CD4-positive, alpha-beta T cell treated with Interleukin-21 for 1 hour (primary cell): ENCODE data around the gene TANGO2.
A peak's percentile ranks its signal among the peaks of the same experiment; 100 is the strongest.

Source experiments
- DNase-seq: peaks from one replicate; pipeline ENCODE4 v3.0.0-alpha.2; 2020

TANGO2 gene

DNA sequence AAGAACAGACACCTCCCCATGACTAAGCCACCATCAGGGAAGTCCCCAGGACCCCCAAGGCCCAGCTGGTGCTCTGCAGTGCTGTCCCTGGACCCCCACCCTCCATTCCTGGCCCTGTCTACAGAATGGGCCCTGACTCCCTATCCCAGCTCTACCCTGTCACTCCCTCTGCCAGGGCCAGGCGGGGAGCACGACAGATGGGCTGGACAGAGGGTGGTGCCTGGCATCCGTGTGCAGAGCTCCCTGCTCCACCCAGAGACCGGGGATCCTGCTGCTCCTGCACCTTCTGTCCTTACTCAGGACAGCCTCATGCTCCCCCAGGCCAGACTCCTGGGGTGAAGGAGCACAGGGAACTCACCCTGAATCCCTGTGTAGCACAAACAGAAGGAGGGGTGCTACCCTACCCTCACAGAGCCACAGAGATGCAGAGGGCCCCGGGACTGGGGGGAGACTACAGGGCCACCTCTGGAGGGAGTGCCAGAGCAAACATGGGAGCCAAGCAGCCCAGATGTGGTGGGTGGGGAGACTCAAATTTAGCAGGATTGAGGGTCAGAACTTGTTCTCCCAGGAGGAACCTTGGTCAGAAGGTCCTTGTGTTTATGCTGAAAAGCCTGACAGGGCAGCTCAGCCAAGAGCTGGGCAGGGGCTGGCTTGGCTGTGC, 6.3 kb upstream of the TANGO2 start:
- DNase-seq, result no peak

DNA sequence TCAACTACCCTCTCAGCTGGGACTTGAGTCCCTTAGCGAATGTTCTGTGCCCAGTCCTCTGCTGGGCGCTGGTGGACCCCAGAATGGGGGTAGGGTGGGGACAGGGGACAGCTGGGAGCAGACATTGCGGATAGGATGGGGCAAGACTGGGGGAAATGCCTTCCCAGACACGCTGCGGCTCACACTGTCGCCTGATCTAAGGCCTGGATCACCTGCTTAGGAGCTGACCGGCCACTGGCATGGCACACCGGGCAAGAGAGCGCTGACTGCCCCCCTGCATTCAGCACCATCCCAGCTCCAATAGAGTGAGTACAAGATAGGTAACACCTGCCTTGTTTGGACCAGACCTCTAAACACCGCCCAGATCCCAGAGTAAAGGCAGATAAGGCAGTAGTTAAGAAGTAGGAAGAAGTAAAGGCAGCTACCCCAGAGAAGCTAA, 5.7 kb upstream of the TANGO2 start:
- no peak for DNase-seq

DNA sequence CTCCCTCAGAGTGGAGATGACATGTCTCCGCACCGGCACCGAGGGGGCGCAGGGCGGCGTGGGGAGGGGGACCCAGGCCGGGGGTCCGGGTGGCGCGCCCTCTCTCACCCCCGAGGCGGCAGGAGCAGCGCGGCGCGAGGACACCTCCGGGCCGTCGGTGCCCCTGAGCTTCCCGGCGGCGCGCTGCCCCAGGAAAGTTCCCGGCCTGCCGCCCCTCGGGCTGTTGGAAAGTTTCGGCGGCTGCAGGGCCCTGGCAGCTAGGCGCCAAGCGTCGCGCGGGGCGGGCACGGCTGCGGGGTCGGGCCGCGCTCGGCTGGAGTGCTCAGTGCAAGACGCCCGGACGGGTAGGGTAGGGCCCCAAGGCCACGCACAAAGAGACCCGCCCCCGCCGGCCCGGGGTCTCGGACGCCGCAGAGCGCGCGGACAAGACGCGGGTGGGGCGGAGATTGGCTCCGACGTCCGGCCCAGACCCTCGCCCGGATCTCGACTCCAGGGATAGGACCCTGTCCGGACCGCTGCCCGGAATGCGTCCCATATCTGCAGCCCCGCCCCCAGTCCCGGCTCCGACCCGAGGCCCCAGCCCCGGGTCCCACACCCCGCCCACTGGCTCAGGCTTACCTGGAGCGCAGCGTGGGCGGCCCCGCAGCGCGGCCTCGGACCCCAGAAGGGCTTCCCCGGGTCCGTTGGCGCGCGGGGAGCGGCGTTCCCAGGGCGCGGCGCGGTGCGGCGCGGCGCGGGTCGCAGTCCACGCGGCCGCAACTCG, 4.8 kb upstream of the TANGO2 start:
- no peak for DNase-seq

DNA sequence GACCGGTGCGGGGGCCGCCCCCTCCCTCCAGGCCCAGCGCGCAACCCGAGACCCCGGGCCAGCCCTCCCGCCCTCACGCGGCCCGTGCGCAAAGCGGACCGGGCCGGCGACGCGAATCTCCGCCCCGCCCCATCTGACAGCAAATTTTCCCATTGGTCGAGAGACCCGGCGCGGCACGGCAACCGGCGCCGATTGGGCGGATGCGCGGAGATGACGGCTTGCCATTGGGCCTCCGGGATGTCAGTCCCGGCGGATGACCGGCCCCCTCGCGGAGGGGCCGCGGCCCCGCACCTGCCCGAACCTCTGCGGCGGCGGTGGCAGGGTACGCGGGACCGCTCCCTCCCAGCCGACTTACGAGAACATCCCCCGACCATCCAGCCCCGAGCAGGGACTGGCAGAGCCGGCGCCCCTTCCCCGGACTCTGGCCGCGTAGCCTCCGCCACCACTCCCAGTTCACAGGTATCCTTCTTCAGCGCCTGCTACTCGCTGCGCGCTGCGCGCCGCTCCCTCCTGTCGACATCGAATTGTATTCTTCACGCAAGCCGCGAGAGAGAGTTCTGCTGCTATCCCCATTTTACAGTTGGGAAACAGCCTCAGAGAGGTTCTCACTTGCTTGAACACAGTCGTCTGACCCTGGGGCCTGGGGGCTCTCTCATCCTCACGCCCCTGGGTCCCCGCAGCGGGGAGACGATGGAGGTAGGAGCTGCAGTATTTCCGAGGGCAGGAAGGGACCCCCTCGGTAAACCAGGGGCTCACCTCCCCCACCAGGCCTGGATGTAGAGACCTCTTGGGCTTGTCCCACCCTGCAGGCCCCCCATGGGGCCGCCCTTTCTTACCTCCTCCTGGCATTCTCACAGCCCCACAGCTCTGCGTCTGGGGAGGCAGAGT, 3.9 kb upstream of the TANGO2 start, which contains the start of gene ARVCF:
ARVCF (minus strand) TSS at position 90 of the 888 bp plus-strand sequence. CDS start 26,029 bp downstream, outside the sequence.
- DNase-seq, result peak; percentile 93

DNA sequence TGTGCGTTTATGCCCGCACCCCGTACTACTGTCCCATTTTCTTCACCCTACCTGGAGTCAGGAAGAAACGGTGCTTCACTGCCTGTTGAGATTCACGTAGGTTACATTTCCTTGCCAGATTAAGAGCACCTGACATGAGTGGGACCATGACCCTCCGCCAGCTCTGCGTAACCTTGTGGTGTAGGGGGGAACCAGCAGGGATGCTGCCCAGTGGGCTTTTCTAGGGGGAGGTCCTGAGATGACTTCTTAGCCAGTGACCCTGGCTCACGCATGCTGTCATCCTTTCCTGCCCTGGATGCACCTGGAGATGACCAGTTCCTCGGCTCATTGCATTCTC, 3.3 kb upstream of the TANGO2 start:
- DNase-seq, result no peak

DNA sequence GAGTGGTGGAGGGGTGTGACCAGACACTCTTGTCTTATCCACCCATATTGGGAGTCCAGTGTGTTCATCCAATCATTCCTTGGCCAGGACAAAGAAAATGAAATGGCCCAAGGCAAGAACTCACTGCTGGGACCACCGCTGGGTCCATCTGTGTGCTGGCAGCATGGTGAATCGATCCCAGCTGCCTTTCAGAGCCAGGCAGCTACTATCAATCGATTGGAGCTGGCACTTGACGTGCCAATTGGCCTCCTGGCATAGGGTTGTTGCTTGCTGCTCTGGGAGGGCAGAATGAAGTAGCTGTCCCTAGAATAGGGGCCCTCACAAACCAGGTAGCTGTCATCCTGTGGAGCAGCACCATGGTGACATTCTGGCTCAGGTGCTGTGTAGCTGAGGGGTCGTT, 2.9 kb upstream of the TANGO2 start:
- DNase-seq, result no peak

DNA sequence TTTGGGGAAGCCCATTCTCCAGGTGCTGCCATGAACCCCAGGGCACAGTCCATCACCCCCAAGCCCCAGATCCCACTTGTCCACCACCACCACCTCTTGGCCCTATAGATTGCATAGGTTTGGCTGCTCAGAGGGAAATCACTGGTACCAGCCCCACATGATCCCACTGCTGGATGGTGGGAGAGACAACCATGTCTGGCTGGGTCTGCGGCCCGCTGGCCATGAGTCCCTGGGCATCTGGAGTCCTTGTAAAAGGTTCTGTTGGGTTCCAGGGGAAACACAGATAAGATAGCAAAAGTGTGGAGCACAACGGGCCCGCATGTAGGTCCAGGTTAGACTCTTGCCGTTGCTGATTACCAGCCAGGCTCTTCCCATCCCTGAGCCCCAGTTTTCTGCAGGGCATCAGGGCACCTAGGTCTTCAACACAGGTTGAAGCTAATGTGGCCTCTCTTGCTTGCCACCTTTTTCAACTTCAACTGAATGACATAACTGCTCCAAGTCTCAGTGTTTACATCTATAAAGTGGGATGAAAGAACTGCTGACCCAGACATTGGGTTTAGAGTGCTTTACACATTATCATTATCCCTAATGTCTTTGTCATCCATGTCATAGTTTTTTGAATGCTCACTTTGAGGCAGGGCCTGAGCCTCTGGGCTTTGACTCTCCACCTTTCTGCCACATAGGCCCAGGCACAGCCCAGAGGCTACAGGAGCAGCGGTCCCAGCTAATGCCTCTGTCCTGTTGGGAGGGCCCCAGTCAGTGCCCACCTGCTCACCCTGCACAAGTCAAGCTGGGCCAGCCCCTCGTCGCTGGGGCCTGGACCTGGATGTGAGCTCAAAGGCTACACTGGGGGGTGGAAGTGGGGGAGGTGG, 1.0 kb upstream of the TANGO2 start:
- DNase-seq, result no peak

DNA sequence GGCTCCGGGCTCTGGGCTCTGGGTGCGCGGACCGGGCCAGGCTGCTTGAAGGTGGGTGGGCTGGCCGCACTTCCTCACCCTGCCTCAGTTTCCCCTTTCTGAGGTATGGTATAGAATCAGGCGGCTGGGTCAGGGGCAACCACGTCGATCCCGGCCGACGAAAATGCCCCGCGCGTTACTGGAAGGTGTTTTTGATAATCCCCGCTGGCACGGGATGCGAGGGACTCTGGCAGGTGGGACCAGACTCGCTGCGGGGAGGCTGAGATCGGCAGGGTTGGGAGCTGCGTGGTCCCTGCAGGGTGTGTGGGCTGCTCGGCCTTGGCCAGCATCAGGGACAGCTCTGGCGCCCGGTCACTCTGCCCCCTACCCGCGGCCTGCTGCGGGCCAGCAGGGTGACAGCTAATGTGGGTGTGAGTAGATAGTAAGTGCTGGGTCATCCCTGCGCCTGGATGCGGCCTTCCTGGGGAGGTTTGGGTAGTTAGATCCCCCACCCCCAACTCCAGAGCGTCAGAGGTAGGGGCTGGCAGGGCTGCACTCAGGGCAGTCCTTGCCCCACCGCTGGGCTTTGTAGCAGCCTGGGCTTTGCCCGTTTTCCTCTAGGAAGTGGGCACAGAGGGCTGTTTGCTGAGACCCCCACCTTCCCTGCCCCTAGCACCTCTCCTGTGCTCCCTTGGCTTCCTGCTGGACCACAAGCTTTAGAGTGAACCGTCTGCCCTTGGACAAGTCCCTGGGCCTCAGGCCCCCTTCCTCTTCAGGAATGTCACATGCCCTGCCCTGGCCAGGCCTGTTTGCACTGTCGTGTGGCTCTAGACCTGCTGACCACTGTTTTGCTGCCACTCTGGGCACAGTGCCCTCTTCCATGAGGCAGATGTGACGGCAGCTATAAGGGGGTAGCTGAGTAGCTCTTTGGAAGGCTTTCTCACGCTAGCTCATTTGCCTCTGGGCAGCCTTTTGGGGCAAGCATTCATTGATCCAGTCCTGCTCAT, 579 bp downstream of the TANGO2 start:
- no peak for DNase-seq

DNA sequence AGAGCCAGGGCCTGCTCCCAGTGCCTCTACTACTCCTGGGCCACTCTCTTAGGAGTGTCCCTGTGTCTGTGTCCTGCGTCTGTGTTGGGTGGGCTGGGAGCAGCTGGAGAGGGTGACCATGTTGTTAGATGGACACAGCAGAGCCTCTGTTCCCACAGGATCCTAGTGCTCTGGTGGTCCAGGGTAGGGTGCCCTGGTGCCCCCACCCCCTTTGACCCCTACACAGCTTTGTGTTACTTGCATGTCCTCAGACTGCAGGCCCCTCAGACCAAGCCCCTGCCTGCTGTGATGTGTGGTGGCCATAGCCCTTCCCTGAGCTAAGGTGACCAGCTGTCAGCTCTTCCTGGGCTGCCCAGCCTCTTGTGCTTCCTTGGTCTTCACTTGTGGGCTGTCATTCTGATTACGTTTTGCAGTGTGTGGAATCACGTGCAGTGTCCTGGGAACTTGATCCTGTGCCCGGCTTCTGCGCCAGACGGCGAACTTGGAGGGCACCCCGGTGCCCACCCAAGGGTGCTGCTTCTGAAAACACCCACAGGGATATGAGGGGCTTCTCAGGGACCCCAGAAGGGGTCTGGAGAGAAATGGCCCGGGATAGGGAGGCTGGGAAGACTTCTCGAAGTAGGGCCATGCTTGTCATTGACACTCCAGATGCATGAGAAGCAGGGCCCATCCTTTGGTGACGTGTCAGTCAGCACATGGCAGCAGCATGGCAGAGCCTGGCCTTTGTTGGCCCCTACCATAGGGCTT, 1.5 kb downstream of the TANGO2 start:
- DNase-seq, result no peak

DNA sequence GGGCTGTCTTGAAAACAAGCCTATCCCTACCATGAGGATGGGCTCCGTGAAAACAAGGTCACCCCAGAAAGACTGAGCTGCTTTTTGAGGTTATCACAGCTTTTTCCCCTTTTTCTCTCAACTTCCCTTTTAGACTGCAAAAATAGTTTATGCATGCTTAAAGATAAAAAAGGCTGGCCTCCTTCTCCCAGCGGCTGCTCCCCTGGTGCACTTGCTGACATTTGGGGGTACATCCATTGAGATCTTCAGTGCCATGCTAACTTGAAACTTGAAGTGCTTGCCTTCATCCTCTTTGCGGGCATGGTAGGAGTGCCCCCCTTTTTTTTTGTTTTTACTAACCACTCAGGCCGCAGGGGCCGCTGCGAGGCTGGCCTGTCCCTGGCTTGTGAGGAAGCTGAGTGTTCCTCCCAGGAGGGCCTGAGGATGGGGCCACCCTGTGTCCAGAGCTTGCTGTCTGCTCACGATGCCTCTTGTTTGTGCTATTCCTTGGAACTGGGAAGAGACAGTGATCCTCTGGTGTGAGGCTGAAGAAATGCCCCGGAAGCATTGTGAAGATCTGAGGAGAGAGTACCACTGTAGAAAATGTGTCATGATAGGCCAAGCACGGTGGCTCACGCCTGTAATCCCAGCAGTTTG, 2.2 kb downstream of the TANGO2 start:
- no peak for DNase-seq

DNA sequence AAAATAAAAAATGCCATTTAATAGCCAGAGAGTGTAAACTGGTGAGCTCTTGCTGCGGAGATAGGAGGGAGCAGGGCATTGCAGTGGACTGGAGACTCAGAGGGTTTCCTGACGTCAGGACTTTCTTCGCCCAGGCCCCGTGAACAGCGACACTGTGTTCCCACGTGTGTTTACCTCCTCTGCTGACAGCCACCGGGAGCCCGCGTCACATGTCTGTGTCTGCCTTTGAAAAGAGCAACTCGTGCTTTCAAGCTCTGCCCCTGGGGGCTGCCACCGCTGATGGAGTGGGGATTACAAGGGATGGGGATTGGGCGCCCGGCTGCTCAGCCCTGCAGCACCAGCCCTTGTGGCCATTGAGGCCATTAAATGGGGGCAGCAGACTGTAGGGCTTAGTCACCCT, 3.3 kb downstream of the TANGO2 start:
- DNase-seq, result no peak

DNA sequence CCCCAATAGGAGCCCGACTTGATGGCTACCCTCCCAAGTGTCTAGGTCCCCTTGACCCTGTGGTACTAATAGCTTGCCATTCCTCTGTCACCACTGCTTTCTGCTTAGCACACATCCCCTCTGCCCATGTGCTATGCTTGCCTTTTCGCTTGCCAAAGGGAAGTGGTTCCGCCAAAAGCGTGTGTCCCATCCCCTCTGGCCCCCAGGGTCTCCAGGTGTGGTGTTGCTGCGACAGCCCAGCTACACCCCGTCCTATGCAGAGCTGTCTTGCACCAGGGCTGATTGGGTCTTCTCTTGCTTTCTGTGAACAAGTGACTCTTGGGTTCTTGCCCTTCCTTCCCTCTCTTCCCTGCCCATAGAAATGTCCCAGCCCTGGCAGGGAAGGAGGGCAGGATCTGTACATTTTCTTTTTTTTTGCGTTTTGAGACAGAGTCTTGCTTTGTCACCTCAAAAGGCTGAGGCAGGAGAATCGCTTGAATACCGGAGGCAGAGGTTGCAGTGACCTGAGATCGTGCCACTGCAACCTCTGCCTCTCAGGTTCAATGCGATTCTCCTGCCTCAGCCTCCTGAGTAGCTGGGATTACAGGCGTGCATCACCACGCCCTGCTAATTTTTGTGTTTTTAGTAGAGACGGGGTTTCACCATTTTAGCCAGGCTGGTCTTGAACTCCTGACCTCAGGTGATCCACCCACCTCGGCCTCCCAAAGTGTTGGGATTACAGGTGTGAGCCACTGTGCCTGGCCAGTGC, 3.9 kb downstream of the TANGO2 start:
- no peak for DNase-seq

DNA sequence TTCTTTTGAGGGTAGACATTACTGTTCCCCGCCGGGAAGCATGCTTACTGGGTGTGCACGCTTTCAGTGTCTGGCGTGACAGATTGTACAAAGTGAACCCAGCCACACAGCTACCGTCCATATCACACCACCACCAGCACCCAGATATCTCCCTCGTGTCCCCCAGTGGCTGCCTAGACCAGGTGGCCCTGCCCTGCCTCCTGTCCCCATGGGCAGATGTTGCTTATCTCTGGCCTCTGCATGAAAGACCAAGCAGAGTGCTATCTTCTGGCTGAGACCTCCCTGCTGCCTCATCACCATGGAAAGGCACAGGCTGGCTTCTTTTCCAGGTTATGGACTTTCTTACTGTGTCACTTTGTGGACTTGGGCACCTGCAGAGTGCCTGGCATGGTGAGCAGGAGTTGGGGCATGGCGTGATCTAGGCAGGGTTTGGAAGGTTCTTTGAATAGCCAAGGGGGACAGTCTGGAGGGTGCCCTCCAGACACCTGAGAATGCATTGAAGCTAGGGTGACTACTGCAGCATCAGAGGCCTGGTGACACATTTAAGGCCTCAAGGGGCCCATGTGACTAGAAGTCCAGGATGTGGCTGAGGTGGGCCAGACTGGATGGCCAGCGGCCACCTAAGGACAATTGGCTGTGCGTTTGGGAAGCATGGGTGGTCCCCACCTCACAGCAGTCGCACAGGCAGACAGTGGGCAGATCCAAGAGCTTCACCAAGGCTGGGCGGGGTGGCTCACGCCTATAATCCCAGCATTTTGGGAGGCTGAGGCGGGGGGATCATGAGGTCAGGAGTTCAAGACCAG, 4.7 kb downstream of the TANGO2 start:
- no peak for DNase-seq

DNA sequence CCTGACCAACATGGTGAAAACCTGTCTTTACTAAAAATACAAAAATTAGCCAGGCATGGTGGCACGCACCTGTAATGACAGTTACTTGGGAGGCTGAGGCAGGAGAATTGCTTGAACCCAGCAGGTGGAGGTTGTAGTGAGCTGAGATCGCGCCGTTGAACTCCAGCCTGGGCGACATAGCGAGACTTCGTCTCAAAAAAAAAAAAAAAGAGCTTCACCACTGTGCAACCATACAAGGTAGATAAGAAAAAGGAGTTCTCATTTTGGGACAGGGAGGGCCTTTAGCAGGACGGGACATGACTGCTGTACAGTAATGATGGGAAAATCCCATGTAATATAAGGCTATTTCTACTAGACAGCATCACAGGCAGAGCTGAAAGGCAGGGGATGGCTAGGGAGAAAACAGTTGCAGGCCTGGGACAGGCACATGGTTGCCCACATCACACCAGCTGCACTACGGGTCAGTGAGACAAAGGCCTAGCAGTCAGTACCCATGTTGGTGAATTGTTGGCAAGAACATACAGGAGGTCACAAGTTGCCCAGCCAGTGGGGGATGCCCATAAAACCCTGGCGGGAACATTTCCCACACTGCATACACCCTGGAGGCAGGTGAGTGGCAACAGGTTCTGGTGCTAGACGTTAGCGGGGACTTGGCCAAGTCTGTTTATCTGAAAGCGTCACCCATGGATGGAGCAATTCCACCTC, 5.4 kb downstream of the TANGO2 start:
- DNase-seq, result no peak

DNA sequence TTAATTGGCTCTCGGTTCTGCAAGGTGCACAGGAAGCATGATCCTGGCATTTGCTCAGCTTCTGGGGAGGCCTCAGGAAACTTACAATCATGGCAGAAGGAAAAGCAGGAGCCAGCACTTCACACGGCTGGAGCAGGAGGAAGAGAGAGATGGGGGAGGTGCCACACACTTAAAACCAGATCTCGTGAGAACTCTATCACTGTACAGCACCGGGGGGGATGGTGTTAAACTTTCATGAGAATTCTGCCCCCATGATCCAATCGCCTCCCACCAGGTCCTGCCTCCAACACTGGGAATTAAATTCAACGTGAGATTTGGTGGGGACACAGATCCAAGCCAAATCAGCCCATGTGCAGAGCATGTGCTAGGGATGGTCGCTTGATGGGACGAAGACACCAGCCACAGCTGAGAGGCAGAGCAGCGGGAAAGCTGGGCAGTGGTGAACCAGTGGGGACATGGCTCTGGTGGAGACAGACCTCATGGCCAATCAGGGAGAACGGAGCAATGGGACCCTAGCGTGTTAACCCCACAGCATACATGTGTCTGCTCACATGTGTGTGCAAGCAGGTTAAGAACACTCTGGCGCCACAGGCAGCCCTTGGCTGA, 6.2 kb downstream of the TANGO2 start:
- DNase-seq, result no peak

DNA sequence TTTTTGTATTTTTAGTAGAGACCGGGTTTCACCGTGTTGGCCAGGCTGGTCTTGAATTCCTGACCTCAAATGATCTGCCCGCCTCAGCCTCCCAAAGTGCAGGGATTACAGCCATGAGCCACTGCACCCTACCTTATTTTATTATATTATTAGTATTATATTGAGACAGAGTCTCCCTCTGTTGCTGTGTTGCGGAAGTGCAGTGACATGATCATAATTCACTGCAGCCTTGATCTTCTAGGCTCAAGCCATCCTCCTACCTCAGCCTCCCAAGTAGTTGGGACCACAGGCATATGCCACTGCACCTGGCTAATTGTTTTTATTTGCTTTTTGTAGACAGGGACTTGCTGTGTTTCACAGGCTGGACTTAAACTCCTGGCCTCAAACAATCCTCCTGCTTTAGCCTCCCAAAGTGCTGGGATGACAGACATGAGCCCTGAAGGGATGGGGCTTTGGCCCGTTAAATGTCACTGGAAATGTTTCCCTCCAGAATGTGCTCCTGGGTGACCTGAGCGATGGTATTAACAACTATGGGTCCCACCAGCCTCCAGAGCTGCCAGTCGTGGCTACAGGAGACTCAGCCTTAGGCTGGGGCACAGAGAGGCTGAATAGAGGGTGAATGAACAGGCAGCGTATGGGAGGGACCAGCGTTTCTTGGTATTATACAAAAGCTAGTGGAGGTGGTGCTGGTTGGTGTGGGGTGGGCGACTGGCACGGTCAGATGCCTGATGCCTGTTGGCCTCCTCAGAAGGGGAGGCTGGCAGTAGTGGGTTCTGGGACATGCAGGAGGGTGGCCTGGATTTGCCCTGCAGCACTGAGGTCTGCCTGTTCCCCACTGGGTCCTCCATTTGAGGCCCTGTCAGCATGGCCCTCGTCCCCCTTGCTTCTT, 7.3 kb downstream of the TANGO2 start:
- peak; percentile 28 for DNase-seq
